GM23338 (cell line): ENCODE data around the gene TBX6. TPM values are rescaled to one million over a fixed set of nuclear protein-coding genes. Genes with fewer than 3 reads are reported as not detected.

ENCODE experiments used
- ATAC-seq: fragments of 200-7000 bp; cut with Tn5 transposase; 3 replicates; pipeline ENCODE4 v1.9.1; 2020
- DNase-seq: peaks from one replicate; pipeline ENCODE4 v3.0.0-alpha.2; 2015; ENCODE audit warnings: low spot score
- H2AFZ ChIP-seq: fragments of 200-600 bp; sonication (generic); 2 replicates; pipeline ENCODE4 v1.8.0; 2016; ENCODE audit warnings: antibody characterized with exemption, mild to moderate bottlenecking, moderate library complexity
- H3F3A ChIP-seq: fragments of 200-600 bp; sonication (generic); replicated peaks from 2 replicates; pipeline ENCODE4 v1.8.0; 2017; ENCODE audit warnings: antibody characterized with exemption, mixed run types, low read depth
- H3K27ac ChIP-seq: fragments of 200-600 bp; sonication (generic); 2 replicates; pipeline ENCODE4 v1.6.1; 2016; ENCODE audit warnings: low read depth
- H3K27me3 ChIP-seq: fragments of 200-600 bp; sonication (generic); 2 replicates; pipeline ENCODE4 v1.8.0; 2016; ENCODE audit warnings: mild to moderate bottlenecking, mixed run types, moderate library complexity; ENCODE audit not compliant: insufficient read depth
- H3K36me3 ChIP-seq: fragments of 200-600 bp; sonication (generic); 2 replicates; pipeline ENCODE4 v1.8.0; 2016; ENCODE audit warnings: mild to moderate bottlenecking; ENCODE audit not compliant: insufficient read depth
- H3K4me1 ChIP-seq: fragments of 200-600 bp; sonication (generic); 2 replicates; pipeline ENCODE4 v1.8.0; 2016; ENCODE audit warnings: mild to moderate bottlenecking, moderate library complexity; ENCODE audit not compliant: insufficient read depth
- H3K4me2 ChIP-seq: fragments of 200-600 bp; sonication (generic); 2 replicates; pipeline ENCODE4 v1.7.1; 2017; ENCODE audit warnings: mixed run types
- H3K4me3 ChIP-seq: fragments of 200-600 bp; sonication (generic); 2 replicates; pipeline ENCODE4 v1.6.1; 2016; ENCODE audit warnings: mixed run types
- H3K79me2 ChIP-seq: fragments of 200-600 bp; sonication (generic); replicated peaks from 2 replicates; pipeline ENCODE4 v1.8.0; 2017; ENCODE audit warnings: mild to moderate bottlenecking; ENCODE audit not compliant: insufficient read depth
- H3K9me2 ChIP-seq: fragments of 200-600 bp; sonication (generic); 2 replicates; pipeline ENCODE4 v1.8.0; 2017; ENCODE audit not compliant: insufficient read depth
- H4K20me1 ChIP-seq: fragments of 200-600 bp; sonication (generic); replicated peaks from 2 replicates; pipeline ENCODE4 v1.8.0; 2017; ENCODE audit warnings: mild to moderate bottlenecking; ENCODE audit not compliant: insufficient read depth
- H3K27ac Mint-ChIP-seq: 2 replicates; pipeline ENCODE4 v1.8.0; 2020; ENCODE audit warnings: inconsistent platforms, mild to moderate bottlenecking, moderate library complexity, mixed read lengths
- H3K27me3 Mint-ChIP-seq: 3 replicates; pipeline ENCODE4 v1.8.0; 2022; ENCODE audit warnings: low read depth, mild to moderate bottlenecking, moderate library complexity, mixed read lengths, inconsistent platforms; ENCODE audit not compliant: insufficient read depth, poor library complexity
- H3K36me3 Mint-ChIP-seq: 3 replicates; pipeline ENCODE4 v1.8.0; 2021; ENCODE audit warnings: low read depth, mild to moderate bottlenecking, inconsistent platforms, moderate library complexity, mixed read lengths
- H3K4me1 Mint-ChIP-seq: 3 replicates; pipeline ENCODE4 v1.8.0; 2020; ENCODE audit warnings: mild to moderate bottlenecking, inconsistent platforms, mixed read lengths
- H3K4me3 Mint-ChIP-seq: 3 replicates; pipeline ENCODE4 v1.8.0; 2021; ENCODE audit warnings: moderate library complexity, mild to moderate bottlenecking, inconsistent platforms, mixed read lengths
- H3K9me3 Mint-ChIP-seq: 3 replicates; pipeline ENCODE4 v1.8.0; 2020; ENCODE audit warnings: moderate library complexity, mild to moderate bottlenecking, inconsistent platforms, mixed read lengths
- CREB1 ChIP-seq: fragments of 250-450 bp; sonication (Bioruptor Pico); IDR thresholded peaks from 2 replicates; pipeline ENCODE4 v1.5.0; 2020; ENCODE audit warnings: low read depth, mild to moderate bottlenecking, moderate library complexity
- EZH2 ChIP-seq: fragments of 200-600 bp; sonication (generic); IDR thresholded peaks from one replicate; pipeline ENCODE4 v1.8.0; 2017; ENCODE audit warnings: antibody characterized with exemption, mild to moderate bottlenecking, low read depth; ENCODE audit not compliant: unreplicated experiment
- EZH2phosphoT487 ChIP-seq: fragments of 200-600 bp; sonication (generic); IDR thresholded peaks from one replicate; pipeline ENCODE4 v1.8.1; 2018; ENCODE audit warnings: antibody characterized with exemption; ENCODE audit not compliant: unreplicated experiment
- JUNB ChIP-seq: IDR thresholded peaks from one replicate; pipeline ENCODE4 v1.6.1; 2016; ENCODE audit warnings: antibody characterized with exemption; ENCODE audit not compliant: unreplicated experiment
- NANOG ChIP-seq: IDR thresholded peaks from 2 replicates; pipeline ENCODE4 v1.6.1; 2016; ENCODE audit warnings: antibody characterized with exemption, borderline replicate concordance
- POLR2AphosphoS5 ChIP-seq: IDR thresholded peaks from 2 replicates; pipeline ENCODE4 v1.6.1; 2016; ENCODE audit warnings: antibody characterized with exemption, low read depth
- STAT1 ChIP-seq: IDR thresholded peaks from one replicate; pipeline ENCODE4 v1.6.1; 2016; ENCODE audit warnings: antibody characterized with exemption; ENCODE audit not compliant: unreplicated experiment
- ZNF114 ChIP-seq: fragments of 250-450 bp; sonication (Bioruptor Pico); IDR thresholded peaks from 2 replicates; pipeline ENCODE4 v1.5.0; 2020; ENCODE audit warnings: mild to moderate bottlenecking, moderate library complexity
- ZNF331 ChIP-seq: fragments of 250-450 bp; sonication (Bioruptor Pico); IDR thresholded peaks from 2 replicates; pipeline ENCODE4 v1.5.0; 2020; ENCODE audit warnings: low read depth, mild to moderate bottlenecking, moderate library complexity
- polyA plus RNA-seq: library from polyadenylated mRNA; unstranded; fragments of >200 nt; fragmentation: Nextera tagmentation; extraction: Ambion mirVana; gene quantifications from 2 replicates; pipeline ENCODE4 v1.2.1, GENCODE V29; 2016
- total RNA-seq: library from RNA; depleted of rRNA; stranded (reverse); fragments of >200 nt; shearing (Covaris generic); gene quantifications from 2 replicates; pipeline ENCODE4 v1.2.3, GENCODE V29; 2014
- TF ChIP-seq, protein P1 (sequence below), 2 experiments: fragments of 200-600 bp in 1 of 2; sonication (generic) in 1 of 2; conservative IDR thresholded peaks; 2 replicates each; pipeline versions ENCODE4 v1.5.1 to v1.6.1; 2016 to 2017; ENCODE audit warnings: antibody characterized with exemption in 2 of 2, low read depth in 2 of 2, mild to moderate bottlenecking in 2 of 2, moderate library complexity in 1 of 2
- TF ChIP-seq, protein P2 (sequence below): fragments of 250-450 bp; sonication (Bioruptor Pico); IDR thresholded peaks from 2 replicates; pipeline ENCODE4 v1.5.0; 2020; ENCODE audit warnings: mild to moderate bottlenecking, moderate library complexity
- TF ChIP-seq, protein P3 (sequence below): IDR thresholded peaks from one replicate; pipeline ENCODE4 v1.6.1; 2018; ENCODE audit warnings: antibody characterized with exemption; ENCODE audit not compliant: unreplicated experiment
- TF ChIP-seq, protein P4 (sequence below): IDR thresholded peaks from 2 replicates; pipeline ENCODE4 v1.6.1; 2016; ENCODE audit warnings: antibody characterized with exemption

TBX6 gene
- total and polyA plus RNA-seq, 2 experiments from 2014 or later = 1.1 to 2.4 TPM

DNA sequence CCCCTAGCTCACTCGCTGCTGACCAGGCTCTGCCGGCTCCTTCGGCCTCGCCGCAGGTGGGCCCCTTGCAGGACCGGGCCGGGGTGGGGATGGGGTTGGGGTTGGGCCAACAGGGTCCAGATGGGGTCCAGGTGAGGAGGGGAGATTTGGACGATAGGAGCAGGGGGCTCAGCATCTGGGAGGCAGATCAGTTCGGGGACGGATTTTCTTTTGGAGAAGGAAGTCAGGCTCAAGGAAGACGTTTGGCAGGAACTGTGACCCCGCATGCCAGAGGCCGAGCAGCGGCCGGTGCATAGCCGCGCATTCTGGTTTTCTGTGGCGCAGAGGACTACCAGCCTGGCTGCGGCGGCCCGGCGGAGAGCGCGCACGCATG, 27.0 kb downstream of the TBX6 start:
- Mint-ChIP-seq H3K9me3 (no peaks in the 10 kb centered on the region; the same call in 2 of the 3 replicates), H3K4me3 (peak overlapping the region; percentile 96), H3K4me1 (peaks cover 25% of the 10 kb centered on the region), H3K27ac (peak overlapping the region; percentile 99), H3K27me3 (peaks cover 26% of the 10 kb centered on the region), H3K36me3 (peaks cover 36% of the 10 kb centered on the region)
- DNase-seq = no peak
- ATAC-seq = peak; percentile 61
- Histone ChIP-seq H3K27me3 (no peaks in the 10 kb centered on the region), H3K4me3 (peak overlapping the region; percentile 97), H3K4me2 (peak overlapping the region; percentile 99), H3K9me2 (no peaks in the 10 kb centered on the region), H3F3A (peaks cover 41% of the 10 kb centered on the region), H3K36me3 (peaks cover 12% of the 10 kb centered on the region), H3K79me2 (peaks cover 36% of the 10 kb centered on the region), H3K4me1 (peaks cover 11% of the 10 kb centered on the region), H2AFZ (peak overlapping the region; percentile 84; the same call in 1 of the 2 replicates), H3K27ac (peak overlapping the region; percentile 96), H4K20me1 (peaks cover 22% of the 10 kb centered on the region; the same call in 1 of the 2 replicates)
- no peak for TF ChIP-seq CREB1
- no peak for TF ChIP-seq EZH2phosphoT487
- TF ChIP-seq, protein P1, sequence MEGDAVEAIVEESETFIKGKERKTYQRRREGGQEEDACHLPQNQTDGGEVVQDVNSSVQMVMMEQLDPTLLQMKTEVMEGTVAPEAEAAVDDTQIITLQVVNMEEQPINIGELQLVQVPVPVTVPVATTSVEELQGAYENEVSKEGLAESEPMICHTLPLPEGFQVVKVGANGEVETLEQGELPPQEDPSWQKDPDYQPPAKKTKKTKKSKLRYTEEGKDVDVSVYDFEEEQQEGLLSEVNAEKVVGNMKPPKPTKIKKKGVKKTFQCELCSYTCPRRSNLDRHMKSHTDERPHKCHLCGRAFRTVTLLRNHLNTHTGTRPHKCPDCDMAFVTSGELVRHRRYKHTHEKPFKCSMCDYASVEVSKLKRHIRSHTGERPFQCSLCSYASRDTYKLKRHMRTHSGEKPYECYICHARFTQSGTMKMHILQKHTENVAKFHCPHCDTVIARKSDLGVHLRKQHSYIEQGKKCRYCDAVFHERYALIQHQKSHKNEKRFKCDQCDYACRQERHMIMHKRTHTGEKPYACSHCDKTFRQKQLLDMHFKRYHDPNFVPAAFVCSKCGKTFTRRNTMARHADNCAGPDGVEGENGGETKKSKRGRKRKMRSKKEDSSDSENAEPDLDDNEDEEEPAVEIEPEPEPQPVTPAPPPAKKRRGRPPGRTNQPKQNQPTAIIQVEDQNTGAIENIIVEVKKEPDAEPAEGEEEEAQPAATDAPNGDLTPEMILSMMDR (conservative IDR thresholded peaks at IDR 0.05; ENCODE audit: low read depth in 2 of 2) = no peak
- no peak for TF ChIP-seq POLR2AphosphoS5
- no peak for TF ChIP-seq STAT1
- no peak for TF ChIP-seq ZNF331 (CRISPR knock-in tag)
- TF ChIP-seq, protein P2, sequence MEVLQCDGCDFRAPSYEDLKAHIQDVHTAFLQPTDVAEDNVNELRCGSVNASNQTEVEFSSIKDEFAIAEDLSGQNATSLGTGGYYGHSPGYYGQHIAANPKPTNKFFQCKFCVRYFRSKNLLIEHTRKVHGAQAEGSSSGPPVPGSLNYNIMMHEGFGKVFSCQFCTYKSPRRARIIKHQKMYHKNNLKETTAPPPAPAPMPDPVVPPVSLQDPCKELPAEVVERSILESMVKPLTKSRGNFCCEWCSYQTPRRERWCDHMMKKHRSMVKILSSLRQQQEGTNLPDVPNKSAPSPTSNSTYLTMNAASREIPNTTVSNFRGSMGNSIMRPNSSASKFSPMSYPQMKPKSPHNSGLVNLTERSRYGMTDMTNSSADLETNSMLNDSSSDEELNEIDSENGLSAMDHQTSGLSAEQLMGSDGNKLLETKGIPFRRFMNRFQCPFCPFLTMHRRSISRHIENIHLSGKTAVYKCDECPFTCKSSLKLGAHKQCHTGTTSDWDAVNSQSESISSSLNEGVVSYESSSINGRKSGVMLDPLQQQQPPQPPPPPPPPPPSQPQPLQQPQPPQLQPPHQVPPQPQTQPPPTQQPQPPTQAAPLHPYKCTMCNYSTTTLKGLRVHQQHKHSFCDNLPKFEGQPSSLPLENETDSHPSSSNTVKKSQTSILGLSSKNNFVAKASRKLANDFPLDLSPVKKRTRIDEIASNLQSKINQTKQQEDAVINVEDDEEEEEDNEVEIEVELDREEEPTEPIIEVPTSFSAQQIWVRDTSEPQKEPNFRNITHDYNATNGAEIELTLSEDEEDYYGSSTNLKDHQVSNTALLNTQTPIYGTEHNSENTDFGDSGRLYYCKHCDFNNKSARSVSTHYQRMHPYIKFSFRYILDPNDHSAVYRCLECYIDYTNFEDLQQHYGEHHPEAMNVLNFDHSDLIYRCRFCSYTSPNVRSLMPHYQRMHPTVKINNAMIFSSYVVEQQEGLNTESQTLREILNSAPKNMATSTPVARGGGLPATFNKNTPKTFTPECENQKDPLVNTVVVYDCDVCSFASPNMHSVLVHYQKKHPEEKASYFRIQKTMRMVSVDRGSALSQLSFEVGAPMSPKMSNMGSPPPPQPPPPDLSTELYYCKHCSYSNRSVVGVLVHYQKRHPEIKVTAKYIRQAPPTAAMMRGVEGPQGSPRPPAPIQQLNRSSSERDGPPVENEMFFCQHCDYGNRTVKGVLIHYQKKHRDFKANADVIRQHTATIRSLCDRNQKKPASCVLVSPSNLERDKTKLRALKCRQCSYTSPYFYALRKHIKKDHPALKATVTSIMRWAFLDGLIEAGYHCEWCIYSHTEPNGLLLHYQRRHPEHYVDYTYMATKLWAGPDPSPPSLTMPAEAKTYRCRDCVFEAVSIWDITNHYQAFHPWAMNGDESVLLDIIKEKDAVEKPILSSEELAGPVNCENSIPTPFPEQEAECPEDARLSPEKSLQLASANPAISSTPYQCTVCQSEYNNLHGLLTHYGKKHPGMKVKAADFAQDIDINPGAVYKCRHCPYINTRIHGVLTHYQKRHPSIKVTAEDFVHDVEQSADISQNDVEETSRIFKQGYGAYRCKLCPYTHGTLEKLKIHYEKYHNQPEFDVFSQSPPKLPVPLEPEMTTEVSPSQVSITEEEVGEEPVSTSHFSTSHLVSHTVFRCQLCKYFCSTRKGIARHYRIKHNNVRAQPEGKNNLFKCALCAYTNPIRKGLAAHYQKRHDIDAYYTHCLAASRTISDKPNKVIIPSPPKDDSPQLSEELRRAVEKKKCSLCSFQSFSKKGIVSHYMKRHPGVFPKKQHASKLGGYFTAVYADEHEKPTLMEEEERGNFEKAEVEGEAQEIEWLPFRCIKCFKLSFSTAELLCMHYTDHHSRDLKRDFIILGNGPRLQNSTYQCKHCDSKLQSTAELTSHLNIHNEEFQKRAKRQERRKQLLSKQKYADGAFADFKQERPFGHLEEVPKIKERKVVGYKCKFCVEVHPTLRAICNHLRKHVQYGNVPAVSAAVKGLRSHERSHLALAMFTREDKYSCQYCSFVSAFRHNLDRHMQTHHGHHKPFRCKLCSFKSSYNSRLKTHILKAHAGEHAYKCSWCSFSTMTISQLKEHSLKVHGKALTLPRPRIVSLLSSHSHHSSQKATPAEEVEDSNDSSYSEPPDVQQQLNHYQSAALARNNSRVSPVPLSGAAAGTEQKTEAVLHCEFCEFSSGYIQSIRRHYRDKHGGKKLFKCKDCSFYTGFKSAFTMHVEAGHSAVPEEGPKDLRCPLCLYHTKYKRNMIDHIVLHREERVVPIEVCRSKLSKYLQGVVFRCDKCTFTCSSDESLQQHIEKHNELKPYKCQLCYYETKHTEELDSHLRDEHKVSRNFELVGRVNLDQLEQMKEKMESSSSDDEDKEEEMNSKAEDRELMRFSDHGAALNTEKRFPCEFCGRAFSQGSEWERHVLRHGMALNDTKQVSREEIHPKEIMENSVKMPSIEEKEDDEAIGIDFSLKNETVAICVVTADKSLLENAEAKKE (CRISPR knock-in tag) = no peak
- TF ChIP-seq, protein P3, sequence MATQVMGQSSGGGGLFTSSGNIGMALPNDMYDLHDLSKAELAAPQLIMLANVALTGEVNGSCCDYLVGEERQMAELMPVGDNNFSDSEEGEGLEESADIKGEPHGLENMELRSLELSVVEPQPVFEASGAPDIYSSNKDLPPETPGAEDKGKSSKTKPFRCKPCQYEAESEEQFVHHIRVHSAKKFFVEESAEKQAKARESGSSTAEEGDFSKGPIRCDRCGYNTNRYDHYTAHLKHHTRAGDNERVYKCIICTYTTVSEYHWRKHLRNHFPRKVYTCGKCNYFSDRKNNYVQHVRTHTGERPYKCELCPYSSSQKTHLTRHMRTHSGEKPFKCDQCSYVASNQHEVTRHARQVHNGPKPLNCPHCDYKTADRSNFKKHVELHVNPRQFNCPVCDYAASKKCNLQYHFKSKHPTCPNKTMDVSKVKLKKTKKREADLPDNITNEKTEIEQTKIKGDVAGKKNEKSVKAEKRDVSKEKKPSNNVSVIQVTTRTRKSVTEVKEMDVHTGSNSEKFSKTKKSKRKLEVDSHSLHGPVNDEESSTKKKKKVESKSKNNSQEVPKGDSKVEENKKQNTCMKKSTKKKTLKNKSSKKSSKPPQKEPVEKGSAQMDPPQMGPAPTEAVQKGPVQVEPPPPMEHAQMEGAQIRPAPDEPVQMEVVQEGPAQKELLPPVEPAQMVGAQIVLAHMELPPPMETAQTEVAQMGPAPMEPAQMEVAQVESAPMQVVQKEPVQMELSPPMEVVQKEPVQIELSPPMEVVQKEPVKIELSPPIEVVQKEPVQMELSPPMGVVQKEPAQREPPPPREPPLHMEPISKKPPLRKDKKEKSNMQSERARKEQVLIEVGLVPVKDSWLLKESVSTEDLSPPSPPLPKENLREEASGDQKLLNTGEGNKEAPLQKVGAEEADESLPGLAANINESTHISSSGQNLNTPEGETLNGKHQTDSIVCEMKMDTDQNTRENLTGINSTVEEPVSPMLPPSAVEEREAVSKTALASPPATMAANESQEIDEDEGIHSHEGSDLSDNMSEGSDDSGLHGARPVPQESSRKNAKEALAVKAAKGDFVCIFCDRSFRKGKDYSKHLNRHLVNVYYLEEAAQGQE = no peak
- TF ChIP-seq EZH2 = no peak
- no peak for TF ChIP-seq ZNF114 (CRISPR knock-in tag)
- TF ChIP-seq, protein P4, sequence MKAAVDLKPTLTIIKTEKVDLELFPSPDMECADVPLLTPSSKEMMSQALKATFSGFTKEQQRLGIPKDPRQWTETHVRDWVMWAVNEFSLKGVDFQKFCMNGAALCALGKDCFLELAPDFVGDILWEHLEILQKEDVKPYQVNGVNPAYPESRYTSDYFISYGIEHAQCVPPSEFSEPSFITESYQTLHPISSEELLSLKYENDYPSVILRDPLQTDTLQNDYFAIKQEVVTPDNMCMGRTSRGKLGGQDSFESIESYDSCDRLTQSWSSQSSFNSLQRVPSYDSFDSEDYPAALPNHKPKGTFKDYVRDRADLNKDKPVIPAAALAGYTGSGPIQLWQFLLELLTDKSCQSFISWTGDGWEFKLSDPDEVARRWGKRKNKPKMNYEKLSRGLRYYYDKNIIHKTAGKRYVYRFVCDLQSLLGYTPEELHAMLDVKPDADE = no peak
- TF ChIP-seq NANOG = no peak
- no peak for TF ChIP-seq JUNB
